HUES48 (cell line): Measurements from ENCODE around the gene TSHZ2.

Source experiments
- H3K27ac ChIP-seq: one replicate; pipeline ENCODE4 v1.7.0; 2013; ENCODE audit warnings: low read depth, low read length, inconsistent platforms
- H3K27me3 ChIP-seq: 2 replicates; pipeline ENCODE4 v1.6.1; 2013; ENCODE audit warnings: mild to moderate bottlenecking, low read length; ENCODE audit not compliant: control insufficient read depth, insufficient read depth
- H3K36me3 ChIP-seq: 2 replicates; pipeline ENCODE4 v1.6.1; 2013; ENCODE audit warnings: low read length; ENCODE audit not compliant: control insufficient read depth, insufficient read depth
- H3K4me1 ChIP-seq: 2 replicates; pipeline ENCODE4 v1.6.1; 2013; ENCODE audit warnings: mild to moderate bottlenecking, low read length; ENCODE audit not compliant: control insufficient read depth, insufficient read depth
- H3K4me3 ChIP-seq: 2 replicates; pipeline ENCODE4 v1.5.1; 2013; ENCODE audit warnings: mild to moderate bottlenecking, low read depth, low read length
- H3K9ac ChIP-seq: 2 replicates; pipeline ENCODE4 v1.6.1; 2013; ENCODE audit warnings: mild to moderate bottlenecking, low read depth, low read length, moderate library complexity
- H3K9me3 ChIP-seq: 2 replicates; pipeline ENCODE4 v1.6.1; 2013; ENCODE audit warnings: low read length; ENCODE audit not compliant: control insufficient read depth, insufficient read depth

Gene TSHZ2

GRCh38 chr20:52972190-52972937 is at the start of gene TSHZ2:
Gene TSHZ2 (plus strand): TSS chr20:52972358. CDS start chr20:52973294, 936 bp downstream.
- no peak within 1 kb of the TSS for H3K27ac ChIP-seq
- no peaks in the 10 kb centered on the region for H3K9me3 ChIP-seq
- H3K9ac ChIP-seq, result no peak within 1 kb of the TSS
- peaks cover 35% of the 10 kb centered on the region for H3K27me3 ChIP-seq
- no peaks in the 10 kb centered on the region for H3K36me3 ChIP-seq
- peaks cover 3% of the 10 kb centered on the region; the same call in 1 of the 2 replicates for H3K4me1 ChIP-seq
- H3K4me3 ChIP-seq, result peak within 1 kb of the TSS; percentile 97

GRCh38 chr20:52922436-52922835 is 49.7 kb upstream of the TSHZ2 start:
- Histone ChIP-seq H3K27me3 (no peaks in the 10 kb centered on the region), H3K4me1 (peaks cover 13% of the 10 kb centered on the region), H3K9me3 (no peaks in the 10 kb centered on the region), H3K9ac (no peak overlapping the region), H3K36me3 (no peaks in the 10 kb centered on the region), H3K27ac (peak overlapping the region; percentile 52), H3K4me3 (no peak overlapping the region)

GRCh38 chr20:52923123-52923937 is 48.8 kb upstream of the TSHZ2 start:
- Histone ChIP-seq H3K27ac (peak overlapping the region; percentile 52), H3K9ac (no peak overlapping the region), H3K4me1 (peaks cover 13% of the 10 kb centered on the region)

GRCh38 chr20:52924411-52925271 is 47.5 kb upstream of the TSHZ2 start:
- Histone ChIP-seq H3K9me3 (no peaks in the 10 kb centered on the region), H3K4me1 (peaks cover 13% of the 10 kb centered on the region), H3K36me3 (no peaks in the 10 kb centered on the region), H3K27ac (no peak overlapping the region), H3K4me3 (no peak overlapping the region), H3K27me3 (no peaks in the 10 kb centered on the region), H3K9ac (no peak overlapping the region)

More at GRCh38 chr20:52923123-52923937, 48.8 kb upstream of the TSHZ2 start:
- H3K9me3 ChIP-seq, result no peaks in the 10 kb centered on the region
- no peaks in the 10 kb centered on the region for H3K27me3 ChIP-seq
- no peaks in the 10 kb centered on the region for H3K36me3 ChIP-seq
- no peak overlapping the region for H3K4me3 ChIP-seq

- H3K9ac ChIP-seq, result no peak overlapping the region
- no peak overlapping the region for H3K27ac ChIP-seq
- H3K27me3 ChIP-seq, result no peaks in the 10 kb centered on the region
- no peaks in the 10 kb centered on the region for H3K9me3 ChIP-seq
- no peaks in the 10 kb centered on the region for H3K36me3 ChIP-seq
- peaks cover 13% of the 10 kb centered on the region for H3K4me1 ChIP-seq
- H3K4me3 ChIP-seq, result no peak overlapping the region
Measured at GRCh38 chr20:52926505-52926904, 45.7 kb upstream of the TSHZ2 start.

GRCh38 chr20:52933867-52934266 is 38.3 kb upstream of the TSHZ2 start:
- Histone ChIP-seq H3K9ac (no peak overlapping the region), H3K9me3 (no peaks in the 10 kb centered on the region), H3K36me3 (no peaks in the 10 kb centered on the region), H3K27me3 (no peaks in the 10 kb centered on the region), H3K27ac (no peak overlapping the region), H3K4me3 (no peak overlapping the region), H3K4me1 (peaks cover 4% of the 10 kb centered on the region; the same call in 1 of the 2 replicates)

GRCh38 chr20:52936351-52937340 is 35.5 kb upstream of the TSHZ2 start:
- peaks cover 4% of the 10 kb centered on the region; the same call in 1 of the 2 replicates for H3K4me1 ChIP-seq
- no peak overlapping the region for H3K27ac ChIP-seq
- H3K27me3 ChIP-seq, result no peaks in the 10 kb centered on the region
- no peaks in the 10 kb centered on the region for H3K9me3 ChIP-seq
- no peak overlapping the region for H3K9ac ChIP-seq
- H3K4me3 ChIP-seq, result no peak overlapping the region
- H3K36me3 ChIP-seq, result no peaks in the 10 kb centered on the region

- Histone ChIP-seq H3K36me3 (no peaks in the 10 kb centered on the region), H3K4me1 (peaks cover 4% of the 10 kb centered on the region; the same call in 1 of the 2 replicates), H3K27me3 (no peaks in the 10 kb centered on the region), H3K4me3 (no peak overlapping the region), H3K9ac (no peak overlapping the region), H3K9me3 (no peaks in the 10 kb centered on the region), H3K27ac (no peak overlapping the region)
Measured at GRCh38 chr20:52937591-52938100, 34.5 kb upstream of the TSHZ2 start.

GRCh38 chr20:52939141-52939540 is 33.0 kb upstream of the TSHZ2 start:
- Histone ChIP-seq H3K4me3 (no peak overlapping the region), H3K27ac (no peak overlapping the region), H3K9ac (no peak overlapping the region), H3K4me1 (no peaks in the 10 kb centered on the region; the same call in 1 of the 2 replicates), H3K36me3 (no peaks in the 10 kb centered on the region), H3K9me3 (no peaks in the 10 kb centered on the region), H3K27me3 (no peaks in the 10 kb centered on the region)
